Measurements from ENCODE around the gene WDR18.

DNA sequence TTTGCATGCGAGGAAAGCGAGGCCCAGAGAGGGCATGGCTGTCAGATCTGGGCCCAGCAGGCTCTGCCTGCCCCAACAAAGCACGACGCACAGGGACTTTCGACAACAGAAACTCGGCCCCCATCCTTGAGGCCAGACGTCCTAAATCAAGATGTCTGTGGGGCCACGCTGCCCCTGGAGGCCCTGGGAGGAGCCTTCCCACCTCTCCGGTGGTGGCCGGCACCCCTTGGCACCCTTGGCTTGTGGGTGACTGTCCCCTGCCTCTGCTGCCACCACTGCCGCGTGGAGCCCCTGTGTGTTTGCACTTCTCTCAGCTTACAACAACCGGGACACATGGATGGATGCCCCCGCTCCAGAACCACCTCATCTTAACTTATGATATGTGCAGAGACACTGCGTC lies 4.4 kb downstream of the WDR18 start:
- TF ChIP-seq EZH2 (IDR thresholded peaks at IDR 0.05) (no peak), EZH2phosphoT487 (IDR thresholded peaks at IDR 0.05; ENCODE audit: borderline replicate concordance) (no peak), CTCF (IDR thresholded peaks at IDR 0.05 in 2 of 3, conservative IDR thresholded peaks at IDR 0.05 in 1 of 3; ENCODE audit: borderline replicate concordance in 1 of 3, insufficient read depth in 1 of 3, low read depth in 2 of 3, low read length in 2 of 3) (no peak), CEBPB (IDR thresholded peaks at IDR 0.05; ENCODE audit: low read depth) (no peak), YY1 (IDR thresholded peaks at IDR 0.05; ENCODE audit: extremely low read depth, insufficient replicate concordance, low read depth, low read length) (no peak), RAD21 (IDR thresholded peaks at IDR 0.05; ENCODE audit: low read depth) (no peak), ZBTB33 (IDR thresholded peaks at IDR 0.05; ENCODE audit: extremely low read depth, insufficient replicate concordance, low read length) (no peak), ATF3 (IDR thresholded peaks at IDR 0.05) (no peak), POLR2AphosphoS5 (IDR thresholded peaks at IDR 0.05; ENCODE audit: low read depth, low read length) (no peak), POLR2A (IDR thresholded peaks at IDR 0.05; ENCODE audit: borderline replicate concordance, extremely low read depth, insufficient read depth, insufficient read length) (no peak)

Data from HCT116 (cell line).